Measurements from ENCODE around the gene IRF7.

- TF ChIP-seq POLR2A (IDR thresholded peaks at IDR 0.05; ENCODE audit: low read depth, low read length) (no peak; the same call in none of the 2 replicates), POLR2AphosphoS5 (IDR thresholded peaks at IDR 0.05; ENCODE audit: low read depth, low read length) (no peak)
These were observed 3.4 kb downstream of the IRF7 start for GRCh38 chr11:612201-612960.

Measured in GM12891 (cell line).